GM21515 (cell line): Measurements from ENCODE around the gene UGT2A3.

ENCODE experiments used
- ATAC-seq: cut with Tn5 transposase; IDR thresholded peaks from one replicate; pipeline ENCODE4 v1.9.1; 2021; ENCODE audit not compliant: unreplicated experiment

Gene UGT2A3

GRCh38 chr4:68917016-68917415 is 34.6 kb downstream of the UGT2A3 start:
- no peak for ATAC-seq

GRCh38 chr4:68912807-68913206 is 38.8 kb downstream of the UGT2A3 start:
- no peak for ATAC-seq

GRCh38 chr4:68909385-68909784 is 42.2 kb downstream of the UGT2A3 start:
- ATAC-seq, result no peak

GRCh38 chr4:68907788-68908700 is 43.6 kb downstream of the UGT2A3 start:
- no peak for ATAC-seq

GRCh38 chr4:68907245-68907644 is 44.4 kb downstream of the UGT2A3 start:
- ATAC-seq, result no peak

- ATAC-seq, result no peak
Measured at GRCh38 chr4:68906780-68907137, 44.8 kb downstream of the UGT2A3 start.

GRCh38 chr4:68905939-68906779 is 45.4 kb downstream of the UGT2A3 start:
- no peak for ATAC-seq

GRCh38 chr4:68905598-68905938 is 46.0 kb downstream of the UGT2A3 start:
- ATAC-seq, result no peak

- no peak for ATAC-seq
Measured at GRCh38 chr4:68904786-68905185, 46.8 kb downstream of the UGT2A3 start.

GRCh38 chr4:68896749-68897148 is 54.9 kb downstream of the UGT2A3 start:
- no peak for ATAC-seq

GRCh38 chr4:68895561-68896198 is 55.9 kb downstream of the UGT2A3 start:
- no peak for ATAC-seq

GRCh38 chr4:68892861-68893260 is 58.7 kb downstream of the UGT2A3 start:
- no peak for ATAC-seq

- no peak for ATAC-seq
Measured at GRCh38 chr4:68891678-68892077, 59.9 kb downstream of the UGT2A3 start.

- ATAC-seq, result no peak
Measured at GRCh38 chr4:68885545-68885944, 66.1 kb downstream of the UGT2A3 start.

GRCh38 chr4:68883870-68884269 is 67.7 kb downstream of the UGT2A3 start:
- no peak for ATAC-seq
